Measurements from ENCODE around the gene OFD1.
A peak's percentile ranks its signal among the peaks of the same experiment; 100 is the strongest.

OFD1 gene

GRCh38 chrX:13752646-13753045, 18.1 kb downstream of the OFD1 start:
- H3K36me3 ChIP-seq (ENCODE audit: control insufficient read depth, low read length), result peaks cover 75% of the 10 kb centered on the region
- no peaks in the 10 kb centered on the region for H3K27me3 ChIP-seq (ENCODE audit: control insufficient read depth, low read length)

DNA sequence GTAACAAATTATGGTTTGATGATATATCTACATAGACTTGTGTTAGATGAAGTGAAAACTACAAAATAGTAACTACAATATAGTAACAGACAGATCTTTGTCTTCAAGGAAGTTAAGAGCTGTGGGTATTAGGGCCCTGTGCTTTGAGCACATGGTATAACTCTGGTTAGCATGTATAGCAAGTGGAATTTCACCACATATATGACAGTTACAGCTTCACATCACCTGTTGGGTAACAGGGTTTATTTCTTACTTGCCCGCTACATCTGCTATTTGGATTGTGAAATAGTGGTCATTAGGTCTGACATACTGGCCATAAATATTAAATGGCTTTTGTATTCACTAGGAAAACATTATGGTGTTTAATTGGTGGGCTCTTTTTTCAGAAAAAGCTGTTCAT, 20.2 kb downstream of the OFD1 start:
- H3K9me2 ChIP-seq (replicated peaks; ENCODE audit: control insufficient read depth, low read length), result no peaks in the 10 kb centered on the region
- H3K79me2 ChIP-seq (ENCODE audit: control insufficient read depth, low read length), result peaks cover 12% of the 10 kb centered on the region
- TF ChIP-seq, protein P1, sequence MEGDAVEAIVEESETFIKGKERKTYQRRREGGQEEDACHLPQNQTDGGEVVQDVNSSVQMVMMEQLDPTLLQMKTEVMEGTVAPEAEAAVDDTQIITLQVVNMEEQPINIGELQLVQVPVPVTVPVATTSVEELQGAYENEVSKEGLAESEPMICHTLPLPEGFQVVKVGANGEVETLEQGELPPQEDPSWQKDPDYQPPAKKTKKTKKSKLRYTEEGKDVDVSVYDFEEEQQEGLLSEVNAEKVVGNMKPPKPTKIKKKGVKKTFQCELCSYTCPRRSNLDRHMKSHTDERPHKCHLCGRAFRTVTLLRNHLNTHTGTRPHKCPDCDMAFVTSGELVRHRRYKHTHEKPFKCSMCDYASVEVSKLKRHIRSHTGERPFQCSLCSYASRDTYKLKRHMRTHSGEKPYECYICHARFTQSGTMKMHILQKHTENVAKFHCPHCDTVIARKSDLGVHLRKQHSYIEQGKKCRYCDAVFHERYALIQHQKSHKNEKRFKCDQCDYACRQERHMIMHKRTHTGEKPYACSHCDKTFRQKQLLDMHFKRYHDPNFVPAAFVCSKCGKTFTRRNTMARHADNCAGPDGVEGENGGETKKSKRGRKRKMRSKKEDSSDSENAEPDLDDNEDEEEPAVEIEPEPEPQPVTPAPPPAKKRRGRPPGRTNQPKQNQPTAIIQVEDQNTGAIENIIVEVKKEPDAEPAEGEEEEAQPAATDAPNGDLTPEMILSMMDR (IDR thresholded peaks at IDR 0.05; ENCODE audit: low read depth, low read length, poor library complexity, severe bottlenecking), result no peak
- no peak for TF ChIP-seq EZH2phosphoT487 (IDR thresholded peaks at IDR 0.05; ENCODE audit: borderline replicate concordance, low read length)
- H3K27ac ChIP-seq (ENCODE audit: low read depth, low read length), result peak overlapping the region; percentile 30; the same call in 1 of the 2 replicates
- H4K20me1 ChIP-seq (ENCODE audit: control insufficient read depth, insufficient read depth, low read depth, low read length), result no peaks in the 10 kb centered on the region
- H3K27me3 ChIP-seq (ENCODE audit: control insufficient read depth, low read length), result no peaks in the 10 kb centered on the region
- peak overlapping the region; percentile 11; the same call in 1 of the 2 replicates for H3K4me2 ChIP-seq (ENCODE audit: low read length)
- no peak overlapping the region for H3K4me3 ChIP-seq (ENCODE audit: low read length)
- H3K36me3 ChIP-seq (ENCODE audit: control insufficient read depth, low read length), result peaks cover 81% of the 10 kb centered on the region
- peaks cover 62% of the 10 kb centered on the region for H3K4me1 ChIP-seq (ENCODE audit: control insufficient read depth, low read length)
- H3K9me3 ChIP-seq (ENCODE audit: control insufficient read depth, insufficient read depth, low read length), result no peaks in the 10 kb centered on the region
- peaks cover 20% of the 10 kb centered on the region for H3F3A ChIP-seq (ENCODE audit: control insufficient read depth, insufficient read depth)

More at GRCh38 chrX:13752646-13753045, 18.1 kb downstream of the OFD1 start:
- Histone ChIP-seq H3K79me2 (ENCODE audit: control insufficient read depth, low read length) (peaks cover 14% of the 10 kb centered on the region), H4K20me1 (ENCODE audit: control insufficient read depth, insufficient read depth, low read depth, low read length) (no peaks in the 10 kb centered on the region), H3K4me3 (ENCODE audit: low read length) (no peak overlapping the region), H3K27ac (ENCODE audit: low read depth, low read length) (0 out of 2 replicates have a peak overlapping the region, but pooled peaks have one; percentile 6), H3K4me2 (ENCODE audit: low read length) (no peak overlapping the region), H3F3A (ENCODE audit: control insufficient read depth, insufficient read depth) (peaks cover 5% of the 10 kb centered on the region; the same call in 1 of the 2 replicates), H3K9me3 (ENCODE audit: control insufficient read depth, insufficient read depth, low read length) (no peaks in the 10 kb centered on the region), H3K4me1 (ENCODE audit: control insufficient read depth, low read length) (peaks cover 40% of the 10 kb centered on the region), H3K9me2 (replicated peaks; ENCODE audit: control insufficient read depth, low read length) (no peaks in the 10 kb centered on the region)
- no peak for TF ChIP-seq EZH2phosphoT487 (IDR thresholded peaks at IDR 0.05; ENCODE audit: borderline replicate concordance, low read length)
- TF ChIP-seq, protein P1 (IDR thresholded peaks at IDR 0.05; ENCODE audit: low read depth, low read length, poor library complexity, severe bottlenecking), result no peak

- no peaks in the 10 kb centered on the region for H4K20me1 ChIP-seq (ENCODE audit: control insufficient read depth, insufficient read depth, low read depth, low read length)
- H3K4me2 ChIP-seq (ENCODE audit: low read length), result peak overlapping the region; percentile 11; the same call in 1 of the 2 replicates
- H3K36me3 ChIP-seq (ENCODE audit: control insufficient read depth, low read length), result peaks cover 81% of the 10 kb centered on the region
- peaks cover 65% of the 10 kb centered on the region for H3K4me1 ChIP-seq (ENCODE audit: control insufficient read depth, low read length)
- no peaks in the 10 kb centered on the region for H3K9me2 ChIP-seq (replicated peaks; ENCODE audit: control insufficient read depth, low read length)
- peaks cover 10% of the 10 kb centered on the region for H3K79me2 ChIP-seq (ENCODE audit: control insufficient read depth, low read length)
- TF ChIP-seq, protein P1 (IDR thresholded peaks at IDR 0.05; ENCODE audit: low read depth, low read length, poor library complexity, severe bottlenecking), result no peak
- no peak for TF ChIP-seq EZH2phosphoT487 (IDR thresholded peaks at IDR 0.05; ENCODE audit: borderline replicate concordance, low read length)
- peaks cover 20% of the 10 kb centered on the region for H3F3A ChIP-seq (ENCODE audit: control insufficient read depth, insufficient read depth)
- H3K27me3 ChIP-seq (ENCODE audit: control insufficient read depth, low read length), result no peaks in the 10 kb centered on the region
- no peak overlapping the region for H3K4me3 ChIP-seq (ENCODE audit: low read length)
- peak overlapping the region; percentile 30; the same call in 1 of the 2 replicates for H3K27ac ChIP-seq (ENCODE audit: low read depth, low read length)
- no peaks in the 10 kb centered on the region for H3K9me3 ChIP-seq (ENCODE audit: control insufficient read depth, insufficient read depth, low read length)
Observed at GRCh38 chrX:13755254-13755653, 20.7 kb downstream of the OFD1 start.
